GM23338 (cell line): ENCODE data around the gene RRP8. TPM values are rescaled to one million over a fixed set of nuclear protein-coding genes. Genes with fewer than 3 reads are reported as not detected.

Experiments
- ATAC-seq: fragments of 200-7000 bp; cut with Tn5 transposase; 3 replicates; pipeline ENCODE4 v1.9.1; 2020
- DNase-seq: peaks from one replicate; pipeline ENCODE4 v3.0.0-alpha.2; 2015; ENCODE audit warnings: low spot score
- H2AFZ ChIP-seq: fragments of 200-600 bp; sonication (generic); 2 replicates; pipeline ENCODE4 v1.8.0; 2016; ENCODE audit warnings: antibody characterized with exemption, mild to moderate bottlenecking, moderate library complexity
- H3F3A ChIP-seq: fragments of 200-600 bp; sonication (generic); replicated peaks from 2 replicates; pipeline ENCODE4 v1.8.0; 2017; ENCODE audit warnings: antibody characterized with exemption, mixed run types, low read depth
- H3K27ac ChIP-seq: fragments of 200-600 bp; sonication (generic); 2 replicates; pipeline ENCODE4 v1.6.1; 2016; ENCODE audit warnings: low read depth
- H3K27me3 ChIP-seq: fragments of 200-600 bp; sonication (generic); 2 replicates; pipeline ENCODE4 v1.8.0; 2016; ENCODE audit warnings: mild to moderate bottlenecking, mixed run types, moderate library complexity; ENCODE audit not compliant: insufficient read depth
- H3K36me3 ChIP-seq: fragments of 200-600 bp; sonication (generic); 2 replicates; pipeline ENCODE4 v1.8.0; 2016; ENCODE audit warnings: mild to moderate bottlenecking; ENCODE audit not compliant: insufficient read depth
- H3K4me1 ChIP-seq: fragments of 200-600 bp; sonication (generic); 2 replicates; pipeline ENCODE4 v1.8.0; 2016; ENCODE audit warnings: mild to moderate bottlenecking, moderate library complexity; ENCODE audit not compliant: insufficient read depth
- H3K4me2 ChIP-seq: fragments of 200-600 bp; sonication (generic); 2 replicates; pipeline ENCODE4 v1.7.1; 2017; ENCODE audit warnings: mixed run types
- H3K4me3 ChIP-seq: fragments of 200-600 bp; sonication (generic); 2 replicates; pipeline ENCODE4 v1.6.1; 2016; ENCODE audit warnings: mixed run types
- H3K79me2 ChIP-seq: fragments of 200-600 bp; sonication (generic); replicated peaks from 2 replicates; pipeline ENCODE4 v1.8.0; 2017; ENCODE audit warnings: mild to moderate bottlenecking; ENCODE audit not compliant: insufficient read depth
- H3K9me2 ChIP-seq: fragments of 200-600 bp; sonication (generic); 2 replicates; pipeline ENCODE4 v1.8.0; 2017; ENCODE audit not compliant: insufficient read depth
- H4K20me1 ChIP-seq: fragments of 200-600 bp; sonication (generic); replicated peaks from 2 replicates; pipeline ENCODE4 v1.8.0; 2017; ENCODE audit warnings: mild to moderate bottlenecking; ENCODE audit not compliant: insufficient read depth
- H3K27ac Mint-ChIP-seq: 2 replicates; pipeline ENCODE4 v1.8.0; 2020; ENCODE audit warnings: inconsistent platforms, mild to moderate bottlenecking, moderate library complexity, mixed read lengths
- H3K27me3 Mint-ChIP-seq: 3 replicates; pipeline ENCODE4 v1.8.0; 2022; ENCODE audit warnings: low read depth, mild to moderate bottlenecking, moderate library complexity, mixed read lengths, inconsistent platforms; ENCODE audit not compliant: insufficient read depth, poor library complexity
- H3K36me3 Mint-ChIP-seq: 3 replicates; pipeline ENCODE4 v1.8.0; 2021; ENCODE audit warnings: low read depth, mild to moderate bottlenecking, inconsistent platforms, moderate library complexity, mixed read lengths
- H3K4me1 Mint-ChIP-seq: 3 replicates; pipeline ENCODE4 v1.8.0; 2020; ENCODE audit warnings: mild to moderate bottlenecking, inconsistent platforms, mixed read lengths
- H3K4me3 Mint-ChIP-seq: 3 replicates; pipeline ENCODE4 v1.8.0; 2021; ENCODE audit warnings: moderate library complexity, mild to moderate bottlenecking, inconsistent platforms, mixed read lengths
- H3K9me3 Mint-ChIP-seq: 3 replicates; pipeline ENCODE4 v1.8.0; 2020; ENCODE audit warnings: moderate library complexity, mild to moderate bottlenecking, inconsistent platforms, mixed read lengths
- CREB1 ChIP-seq: fragments of 250-450 bp; sonication (Bioruptor Pico); IDR thresholded peaks from 2 replicates; pipeline ENCODE4 v1.5.0; 2020; ENCODE audit warnings: low read depth, mild to moderate bottlenecking, moderate library complexity
- EZH2 ChIP-seq: fragments of 200-600 bp; sonication (generic); IDR thresholded peaks from one replicate; pipeline ENCODE4 v1.8.0; 2017; ENCODE audit warnings: antibody characterized with exemption, mild to moderate bottlenecking, low read depth; ENCODE audit not compliant: unreplicated experiment
- JUNB ChIP-seq: IDR thresholded peaks from one replicate; pipeline ENCODE4 v1.6.1; 2016; ENCODE audit warnings: antibody characterized with exemption; ENCODE audit not compliant: unreplicated experiment
- NANOG ChIP-seq: IDR thresholded peaks from 2 replicates; pipeline ENCODE4 v1.6.1; 2016; ENCODE audit warnings: antibody characterized with exemption, borderline replicate concordance
- POLR2AphosphoS5 ChIP-seq: IDR thresholded peaks from 2 replicates; pipeline ENCODE4 v1.6.1; 2016; ENCODE audit warnings: antibody characterized with exemption, low read depth
- STAT1 ChIP-seq: IDR thresholded peaks from one replicate; pipeline ENCODE4 v1.6.1; 2016; ENCODE audit warnings: antibody characterized with exemption; ENCODE audit not compliant: unreplicated experiment
- ZNF331 ChIP-seq: fragments of 250-450 bp; sonication (Bioruptor Pico); IDR thresholded peaks from 2 replicates; pipeline ENCODE4 v1.5.0; 2020; ENCODE audit warnings: low read depth, mild to moderate bottlenecking, moderate library complexity
- ZNF462 ChIP-seq: fragments of 250-450 bp; sonication (Bioruptor Pico); IDR thresholded peaks from 2 replicates; pipeline ENCODE4 v1.5.0; 2020; ENCODE audit warnings: mild to moderate bottlenecking, moderate library complexity
- polyA plus RNA-seq: library from polyadenylated mRNA; unstranded; fragments of >200 nt; fragmentation: Nextera tagmentation; extraction: Ambion mirVana; gene quantifications from 2 replicates; pipeline ENCODE4 v1.2.1, GENCODE V29; 2016
- total RNA-seq: library from RNA; depleted of rRNA; stranded (reverse); fragments of >200 nt; shearing (Covaris generic); gene quantifications from 2 replicates; pipeline ENCODE4 v1.2.3, GENCODE V29; 2014

The RRP8 gene
- total and polyA plus RNA-seq, 2 experiments from 2014 or later: 7.4 to 13.7 TPM

- Mint-ChIP-seq H3K27ac (no peak overlapping the region), H3K27me3 (peaks cover 38% of the 10 kb centered on the region), H3K36me3 (peaks cover 13% of the 10 kb centered on the region), H3K4me3 (no peak overlapping the region), H3K9me3 (no peaks in the 10 kb centered on the region; the same call in 2 of the 3 replicates), H3K4me1 (peaks cover 9% of the 10 kb centered on the region)
- Histone ChIP-seq H2AFZ (no peak overlapping the region), H3K36me3 (no peaks in the 10 kb centered on the region), H3K4me1 (no peaks in the 10 kb centered on the region; the same call in 1 of the 2 replicates), H3K27ac (no peak overlapping the region), H3K27me3 (peaks cover 40% of the 10 kb centered on the region), H3K9me2 (no peaks in the 10 kb centered on the region), H3K79me2 (no peaks in the 10 kb centered on the region), H3F3A (no peaks in the 10 kb centered on the region; the same call in 1 of the 2 replicates), H3K4me3 (no peak overlapping the region), H3K4me2 (no peak overlapping the region), H4K20me1 (no peaks in the 10 kb centered on the region)
- TF ChIP-seq JUNB (no peak), STAT1 (no peak), POLR2AphosphoS5 (no peak), EZH2 (no peak), NANOG (no peak), ZNF462 (CRISPR knock-in tag) (no peak), ZNF331 (CRISPR knock-in tag) (no peak), CREB1 (no peak)
- DNase-seq (no peak), ATAC-seq (no peak)
These were observed 24.4 kb upstream of the RRP8 start for GRCh38 chr11:6627762-6628241.
